ENCODE measurements around the gene MYH16.

GRCh38 chr7:99238558-99239341 is 33.9 kb upstream of the MYH16 start:
- no peak for TF ChIP-seq CTCF (conservative IDR thresholded peaks at IDR 0.05; ENCODE audit: low read depth in 2 of 2)
- TF ChIP-seq POLR2AphosphoS5 (IDR thresholded peaks at IDR 0.05; ENCODE audit: low read depth) = no peak
- TF ChIP-seq EZH2 (IDR thresholded peaks at IDR 0.05; ENCODE audit: low read depth, unreplicated experiment) = no peak
